GM21360 (cell line): ENCODE data around the gene IL21R.

Source experiments
- ATAC-seq: cut with Tn5 transposase; IDR thresholded peaks from one replicate; pipeline ENCODE4 v1.9.1; 2021; ENCODE audit warnings: mild to moderate bottlenecking, moderate library complexity; ENCODE audit not compliant: unreplicated experiment

IL21R gene

DNA sequence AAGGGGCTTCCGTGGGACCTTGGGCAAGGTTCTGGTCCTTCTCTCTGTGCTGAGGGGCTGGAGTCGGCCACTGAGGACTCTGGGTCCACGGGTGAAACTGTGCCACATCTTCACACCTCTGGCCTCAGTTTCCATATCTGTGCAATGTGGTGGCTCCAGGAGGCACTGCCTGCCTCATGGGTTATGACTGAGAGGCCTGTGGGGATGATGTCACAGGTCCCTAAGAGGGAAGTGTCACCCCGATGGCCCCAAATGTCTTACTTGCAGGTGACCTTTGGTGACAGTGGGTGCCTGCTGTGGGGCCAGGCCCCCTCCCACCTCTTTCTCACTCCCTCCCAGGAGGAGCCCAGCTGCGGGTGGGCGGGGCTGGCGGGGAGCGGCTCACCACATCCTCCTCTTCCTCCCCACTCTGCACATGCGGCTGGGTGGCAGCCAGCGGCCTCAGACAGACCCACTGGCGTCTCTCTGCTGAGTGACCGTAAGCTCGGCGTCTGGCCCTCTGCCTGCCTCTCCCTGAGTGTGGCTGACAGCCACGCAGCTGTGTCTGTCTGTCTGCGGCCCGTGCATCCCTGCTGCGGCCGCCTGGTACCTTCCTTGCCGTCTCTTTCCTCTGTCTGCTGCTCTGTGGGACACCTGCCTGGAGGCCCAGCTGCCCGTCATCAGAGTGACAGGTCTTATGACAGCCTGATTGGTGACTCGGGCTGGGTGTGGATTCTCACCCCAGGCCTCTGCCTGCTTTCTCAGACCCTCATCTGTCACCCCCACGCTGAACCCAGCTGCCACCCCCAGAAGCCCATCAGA, at the start of gene IL21R:
TSS of gene IL21R (plus strand) at position 407 of the 801 bp plus-strand sequence. CDS start 27,898 bp downstream, outside the sequence.
- ATAC-seq: peak; percentile 46

DNA sequence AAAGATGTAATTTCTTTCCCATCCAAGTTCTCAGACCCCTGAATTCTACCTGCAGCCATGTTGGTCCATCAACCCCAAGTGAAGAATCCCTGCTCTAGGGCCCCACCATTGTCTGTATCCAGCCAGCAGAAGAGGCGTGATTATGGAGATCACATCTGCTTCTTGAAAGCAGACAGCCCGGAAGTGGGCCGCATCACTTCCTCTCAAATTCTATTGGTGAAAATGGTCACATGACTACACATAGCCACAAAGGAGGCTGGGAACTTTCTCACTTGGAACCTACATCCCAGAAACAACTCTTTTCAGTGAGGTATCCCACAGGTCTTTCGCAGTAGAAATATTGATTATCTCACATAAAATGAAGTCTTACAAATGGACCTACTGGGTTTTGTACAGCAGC, 48.1 kb upstream of the IL21R start:
- ATAC-seq: no peak

DNA sequence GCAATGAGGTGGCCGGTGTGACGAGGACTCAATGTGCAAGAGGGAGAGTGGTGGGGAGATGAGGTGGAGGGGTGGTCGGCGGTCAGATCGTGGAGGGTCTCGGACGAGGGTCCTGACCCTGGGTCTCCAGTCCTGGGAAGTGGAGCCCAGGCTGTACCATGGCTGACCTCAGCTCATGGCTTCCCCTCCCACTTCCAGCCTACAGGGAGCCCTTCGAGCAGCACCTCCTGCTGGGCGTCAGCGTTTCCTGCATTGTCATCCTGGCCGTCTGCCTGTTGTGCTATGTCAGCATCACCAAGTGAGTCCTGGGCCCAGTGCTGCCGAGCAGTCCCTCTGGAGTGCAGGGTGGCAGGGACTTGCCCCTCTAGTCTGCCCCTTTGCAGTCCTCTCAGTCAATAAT, 46.4 kb upstream of the IL21R start:
- ATAC-seq: no peak

DNA sequence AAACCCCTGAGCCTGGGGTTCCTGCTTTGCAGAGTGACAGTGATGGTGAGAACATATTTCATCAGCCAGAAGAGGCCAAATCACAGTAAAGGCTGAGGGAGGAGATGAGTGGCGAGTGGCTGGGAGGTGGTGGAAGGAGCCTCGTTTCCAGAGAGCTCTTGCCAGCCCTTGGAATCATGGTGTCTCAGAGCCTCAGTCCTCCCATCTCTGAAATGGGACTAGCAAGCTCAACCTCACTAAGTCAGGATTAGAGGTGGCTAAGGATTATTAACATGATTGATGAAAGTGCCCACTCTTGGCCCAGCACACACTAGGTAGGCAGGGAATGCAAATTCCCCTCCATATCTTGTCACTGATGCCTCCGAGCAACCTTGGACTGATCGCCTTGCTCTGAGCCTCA, 45.2 kb upstream of the IL21R start:
- ATAC-seq: no peak

DNA sequence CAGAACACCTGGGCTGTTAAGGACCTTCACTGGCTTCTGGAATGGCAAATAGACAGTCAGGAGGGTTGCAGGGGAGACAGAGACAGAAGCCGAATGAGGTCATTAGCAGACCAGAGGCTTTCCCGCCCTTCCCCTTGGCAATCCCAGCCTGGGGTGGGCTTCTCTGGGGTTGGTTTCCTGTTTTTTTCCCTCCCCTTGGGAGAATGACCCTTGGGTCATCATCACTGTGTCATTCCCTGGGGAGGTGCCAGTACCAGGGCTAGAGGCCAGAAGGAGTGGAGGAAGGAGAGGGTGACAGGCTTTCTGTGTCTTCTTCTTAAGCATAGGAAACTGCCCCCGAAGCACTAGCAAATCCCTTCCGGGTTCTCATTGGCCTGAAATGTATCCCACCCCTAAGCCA, 42.9 kb upstream of the IL21R start:
- ATAC-seq: no peak

DNA sequence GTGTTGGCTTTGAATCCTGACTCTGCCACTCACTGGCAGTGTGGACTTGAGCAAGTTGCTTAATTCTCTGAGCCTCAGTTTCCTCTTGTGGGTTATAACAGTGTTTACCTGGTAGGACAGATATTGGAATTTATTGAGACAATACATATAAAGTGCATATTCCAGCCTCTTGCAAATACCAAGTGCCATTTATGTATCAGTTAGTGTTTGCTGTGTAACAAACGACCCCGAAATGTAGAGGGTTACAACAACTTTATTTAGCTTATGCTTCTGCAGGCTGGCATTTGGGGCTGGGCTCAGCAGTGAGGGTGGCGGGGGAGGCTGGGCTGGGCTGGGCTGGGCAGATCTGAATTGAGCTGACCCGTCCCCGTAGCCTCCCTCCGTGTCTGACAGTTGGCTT, 42.4 kb upstream of the IL21R start:
- no peak for ATAC-seq

DNA sequence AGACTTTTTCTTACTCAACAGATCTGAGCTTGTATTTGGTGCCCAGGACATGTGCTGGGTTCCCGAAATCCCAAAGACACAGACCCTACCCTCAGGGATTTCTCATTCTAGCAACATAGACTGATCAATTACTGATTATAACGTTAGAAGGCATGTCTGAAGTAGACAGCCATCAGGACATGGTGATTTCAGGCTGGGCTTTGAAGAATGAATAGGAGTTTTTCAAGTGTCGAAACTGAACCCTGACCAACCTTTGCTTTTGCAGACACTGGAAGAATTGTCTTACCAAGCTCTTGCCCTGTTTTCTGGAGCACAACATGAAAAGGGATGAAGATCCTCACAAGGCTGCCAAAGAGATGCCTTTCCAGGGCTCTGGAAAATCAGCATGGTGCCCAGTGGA, 40.0 kb upstream of the IL21R start:
- ATAC-seq: no peak

DNA sequence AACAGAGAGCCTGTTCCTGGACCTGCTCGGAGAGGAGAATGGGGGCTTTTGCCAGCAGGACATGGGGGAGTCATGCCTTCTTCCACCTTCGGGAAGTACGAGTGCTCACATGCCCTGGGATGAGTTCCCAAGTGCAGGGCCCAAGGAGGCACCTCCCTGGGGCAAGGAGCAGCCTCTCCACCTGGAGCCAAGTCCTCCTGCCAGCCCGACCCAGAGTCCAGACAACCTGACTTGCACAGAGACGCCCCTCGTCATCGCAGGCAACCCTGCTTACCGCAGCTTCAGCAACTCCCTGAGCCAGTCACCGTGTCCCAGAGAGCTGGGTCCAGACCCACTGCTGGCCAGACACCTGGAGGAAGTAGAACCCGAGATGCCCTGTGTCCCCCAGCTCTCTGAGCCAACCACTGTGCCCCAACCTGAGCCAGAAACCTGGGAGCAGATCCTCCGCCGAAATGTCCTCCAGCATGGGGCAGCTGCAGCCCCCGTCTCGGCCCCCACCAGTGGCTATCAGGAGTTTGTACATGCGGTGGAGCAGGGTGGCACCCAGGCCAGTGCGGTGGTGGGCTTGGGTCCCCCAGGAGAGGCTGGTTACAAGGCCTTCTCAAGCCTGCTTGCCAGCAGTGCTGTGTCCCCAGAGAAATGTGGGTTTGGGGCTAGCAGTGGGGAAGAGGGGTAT, 39.3 kb upstream of the IL21R start:
- ATAC-seq: no peak

DNA sequence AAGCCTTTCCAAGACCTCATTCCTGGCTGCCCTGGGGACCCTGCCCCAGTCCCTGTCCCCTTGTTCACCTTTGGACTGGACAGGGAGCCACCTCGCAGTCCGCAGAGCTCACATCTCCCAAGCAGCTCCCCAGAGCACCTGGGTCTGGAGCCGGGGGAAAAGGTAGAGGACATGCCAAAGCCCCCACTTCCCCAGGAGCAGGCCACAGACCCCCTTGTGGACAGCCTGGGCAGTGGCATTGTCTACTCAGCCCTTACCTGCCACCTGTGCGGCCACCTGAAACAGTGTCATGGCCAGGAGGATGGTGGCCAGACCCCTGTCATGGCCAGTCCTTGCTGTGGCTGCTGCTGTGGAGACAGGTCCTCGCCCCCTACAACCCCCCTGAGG, 38.7 kb upstream of the IL21R start:
- no peak for ATAC-seq

DNA sequence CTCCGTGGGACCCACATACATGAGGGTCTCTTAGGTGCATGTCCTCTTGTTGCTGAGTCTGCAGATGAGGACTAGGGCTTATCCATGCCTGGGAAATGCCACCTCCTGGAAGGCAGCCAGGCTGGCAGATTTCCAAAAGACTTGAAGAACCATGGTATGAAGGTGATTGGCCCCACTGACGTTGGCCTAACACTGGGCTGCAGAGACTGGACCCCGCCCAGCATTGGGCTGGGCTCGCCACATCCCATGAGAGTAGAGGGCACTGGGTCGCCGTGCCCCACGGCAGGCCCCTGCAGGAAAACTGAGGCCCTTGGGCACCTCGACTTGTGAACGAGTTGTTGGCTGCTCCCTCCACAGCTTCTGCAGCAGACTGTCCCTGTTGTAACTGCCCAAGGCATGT, 38.2 kb upstream of the IL21R start:
- ATAC-seq: no peak

DNA sequence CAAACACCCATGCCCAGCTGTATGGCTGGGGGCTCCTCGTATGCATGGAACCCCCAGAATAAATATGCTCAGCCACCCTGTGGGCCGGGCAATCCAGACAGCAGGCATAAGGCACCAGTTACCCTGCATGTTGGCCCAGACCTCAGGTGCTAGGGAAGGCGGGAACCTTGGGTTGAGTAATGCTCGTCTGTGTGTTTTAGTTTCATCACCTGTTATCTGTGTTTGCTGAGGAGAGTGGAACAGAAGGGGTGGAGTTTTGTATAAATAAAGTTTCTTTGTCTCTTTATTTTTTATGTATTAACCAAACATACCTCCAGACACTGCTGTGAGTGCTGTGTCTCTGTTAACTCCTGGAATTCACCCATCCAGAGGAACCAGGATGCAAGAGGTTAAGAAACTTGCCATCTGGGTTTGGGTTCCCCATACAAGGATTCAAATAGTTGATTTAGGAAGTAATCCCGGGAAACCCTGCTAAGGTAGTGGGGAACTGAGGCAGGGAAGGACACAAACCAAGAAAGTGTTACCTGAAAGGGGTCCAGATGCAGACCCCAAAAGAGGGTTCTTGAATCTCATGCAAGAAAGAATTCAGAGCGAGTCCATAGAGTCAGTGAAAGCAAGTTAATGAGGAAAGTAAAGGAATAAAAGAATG, 37.4 kb upstream of the IL21R start:
- no peak for ATAC-seq

DNA sequence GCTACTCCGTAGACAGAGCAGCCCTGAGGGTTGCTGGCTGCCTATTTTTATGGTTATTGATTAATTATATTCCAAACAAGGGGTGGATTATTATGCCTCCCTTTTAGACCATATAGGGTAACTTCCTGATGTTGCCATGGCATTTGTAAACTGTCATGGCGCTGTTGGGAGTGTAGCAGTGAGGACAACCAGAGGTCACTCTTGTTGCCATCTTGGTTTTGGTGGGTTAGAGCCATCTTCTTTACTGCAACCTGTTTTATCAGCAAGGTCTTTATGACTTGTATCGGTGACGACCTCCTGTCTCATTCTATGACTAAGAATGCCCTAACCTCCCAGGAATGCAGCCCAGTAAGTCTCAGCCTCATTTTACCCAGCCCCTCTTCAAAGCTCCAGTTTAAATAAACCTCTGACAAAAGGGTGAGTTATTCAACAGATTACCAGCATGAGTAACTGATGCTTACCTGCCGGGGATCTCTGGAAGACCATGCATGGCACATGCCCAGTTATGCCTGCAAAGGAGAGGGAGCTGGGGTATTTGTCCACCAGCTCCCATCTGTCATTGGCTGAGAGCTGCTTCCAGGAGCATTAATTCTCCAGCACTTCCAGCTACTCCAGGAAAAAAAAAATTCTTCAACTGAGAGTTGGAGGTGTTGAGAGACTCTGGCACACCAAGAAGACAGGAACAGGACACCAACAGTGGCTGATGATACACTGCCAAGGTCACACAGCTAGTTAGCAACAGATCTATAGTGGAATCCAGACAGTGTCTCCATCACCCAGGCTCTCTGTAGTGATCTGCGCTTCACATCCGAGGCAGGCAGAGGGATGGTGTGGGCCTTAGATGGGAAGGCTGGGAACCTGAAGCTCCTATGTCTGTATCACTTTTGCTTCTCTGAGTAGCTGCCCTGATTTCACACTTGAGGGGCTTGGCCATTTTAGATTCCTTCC, 36.6 kb upstream of the IL21R start:
- no peak for ATAC-seq

DNA sequence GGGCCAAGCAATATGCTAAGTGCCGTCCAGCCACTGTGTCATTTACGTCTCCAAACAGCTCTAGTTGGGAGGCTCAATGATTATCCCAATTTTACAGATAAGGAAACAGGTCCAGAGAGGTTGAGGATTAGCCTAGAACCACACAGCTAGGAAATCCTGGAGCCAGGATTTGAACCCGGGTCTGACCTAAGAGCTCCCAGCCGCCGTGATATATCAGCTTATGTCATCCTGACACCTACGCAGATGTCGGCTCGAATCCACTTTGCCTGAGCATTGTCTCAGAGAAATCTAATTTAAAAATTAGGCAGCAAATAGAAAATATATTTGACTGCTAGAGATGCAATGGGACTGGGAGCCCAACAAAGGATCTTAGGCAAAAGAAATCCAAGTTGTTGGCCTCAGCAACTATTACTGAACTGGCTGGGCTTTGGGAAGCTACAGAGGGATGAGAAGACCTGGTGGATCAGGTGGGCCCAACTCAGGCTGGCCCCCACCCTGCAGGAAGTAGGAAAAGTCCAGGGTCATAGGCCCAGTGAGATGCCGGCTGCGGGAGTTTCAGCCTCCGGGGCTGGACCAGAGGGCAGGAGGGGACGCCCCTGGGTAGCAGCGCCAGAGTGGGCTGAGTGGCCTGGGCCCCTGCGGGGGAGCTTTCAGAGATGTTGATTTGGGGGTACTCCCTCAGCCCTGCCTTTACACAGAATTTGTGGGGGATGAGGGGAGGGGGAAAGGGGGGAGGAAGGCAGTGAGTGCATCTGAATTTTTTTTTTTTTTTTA, 35.1 kb upstream of the IL21R start:
- peak; percentile 23 for ATAC-seq

DNA sequence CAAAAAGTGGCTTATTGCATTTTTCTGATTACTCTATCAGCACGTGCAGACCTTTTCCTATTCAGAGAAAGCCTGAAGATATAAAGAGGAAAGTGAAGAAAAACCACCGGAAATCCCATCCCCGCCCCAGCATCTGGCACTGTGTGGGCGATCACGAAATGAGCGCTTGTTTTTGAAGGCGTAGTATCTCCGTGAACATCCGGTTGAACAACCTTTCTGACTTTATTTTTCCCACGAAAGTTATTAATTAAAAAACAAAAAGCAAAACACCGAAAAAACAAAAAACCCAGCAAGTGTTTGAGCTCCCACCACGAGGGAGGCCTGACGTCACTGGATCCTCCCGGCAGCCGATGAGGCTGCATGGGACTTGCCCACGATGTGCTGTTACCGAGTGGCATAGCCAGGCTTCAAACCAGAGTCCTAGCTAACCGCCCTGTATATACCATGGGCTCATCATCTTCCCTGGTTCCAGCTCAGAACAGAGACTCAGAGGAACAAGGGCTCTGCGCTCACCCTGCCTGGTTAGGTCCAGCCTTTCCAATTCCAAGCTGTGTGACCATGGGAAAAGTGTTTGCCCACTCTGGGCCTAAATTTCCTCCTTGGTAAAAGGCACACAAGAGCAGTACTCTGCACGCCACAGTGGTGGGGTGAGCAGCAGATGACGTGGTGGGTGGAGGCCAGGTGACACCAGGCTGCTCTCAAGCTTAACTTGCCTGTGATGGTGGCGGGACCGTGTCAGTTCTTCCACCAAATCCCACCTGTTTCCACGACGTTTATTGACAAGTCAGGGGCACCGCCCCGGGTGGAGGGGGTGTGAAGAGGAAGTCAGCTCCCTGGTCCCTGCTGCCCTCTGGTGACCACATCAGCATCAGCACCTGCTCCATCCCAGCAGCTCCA, 34.3 kb upstream of the IL21R start:
- peak; percentile 45 for ATAC-seq

DNA sequence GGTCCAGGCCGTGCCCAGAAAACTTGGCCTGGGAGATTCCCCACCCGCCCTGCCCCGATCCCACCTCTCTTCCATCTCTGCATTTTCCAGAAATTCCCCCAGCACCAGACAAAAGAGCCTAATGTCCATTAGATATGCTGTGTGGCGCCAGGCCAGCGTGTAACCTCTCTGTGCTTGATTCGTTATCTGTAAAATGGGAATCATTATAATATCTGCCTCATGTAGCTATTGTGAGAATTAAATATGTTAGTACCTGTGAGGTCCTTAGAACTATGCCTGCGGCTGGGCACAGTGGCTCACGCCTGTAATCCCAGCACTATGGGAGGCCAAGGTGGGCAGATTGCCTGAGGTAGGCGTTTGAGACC, 33.6 kb upstream of the IL21R start:
- no peak for ATAC-seq

DNA sequence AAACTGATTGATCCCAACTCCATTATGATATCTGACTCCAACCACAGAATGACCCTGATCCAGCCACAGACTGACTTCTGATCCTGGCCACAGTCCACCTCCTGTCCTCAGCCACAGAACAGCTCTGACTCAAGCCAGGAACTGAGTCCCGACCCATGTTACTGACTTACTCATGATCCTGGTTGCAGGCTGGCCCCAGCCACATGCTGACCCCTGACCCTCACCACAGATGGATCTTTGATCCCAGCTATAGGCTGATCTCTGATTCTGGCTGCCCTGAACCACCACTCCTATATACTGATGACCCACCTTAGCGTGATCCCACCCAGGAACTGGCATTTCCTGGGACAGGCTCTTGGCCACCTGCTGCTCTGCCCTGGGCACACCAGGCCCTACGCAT, 32.2 kb upstream of the IL21R start:
- no peak for ATAC-seq

DNA sequence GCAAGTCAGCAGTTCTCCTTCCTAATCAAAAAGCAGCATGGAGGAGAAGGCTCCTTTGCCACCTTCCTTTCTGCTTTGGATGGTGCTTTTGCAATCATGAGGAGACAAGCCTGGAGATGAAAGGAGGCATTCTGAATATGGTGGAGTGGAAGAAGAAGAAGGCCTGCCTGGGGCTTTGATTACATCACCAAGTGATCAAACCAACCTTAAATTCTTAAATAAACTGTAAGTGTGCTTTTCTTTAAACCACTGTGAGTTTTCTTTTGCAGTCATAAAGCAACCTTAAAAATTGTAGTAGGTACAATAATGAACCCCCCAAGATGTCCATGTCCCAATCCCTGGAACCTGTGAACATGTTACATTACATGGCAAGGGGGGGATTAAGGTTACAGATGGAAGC, 31.7 kb upstream of the IL21R start:
- no peak for ATAC-seq

DNA sequence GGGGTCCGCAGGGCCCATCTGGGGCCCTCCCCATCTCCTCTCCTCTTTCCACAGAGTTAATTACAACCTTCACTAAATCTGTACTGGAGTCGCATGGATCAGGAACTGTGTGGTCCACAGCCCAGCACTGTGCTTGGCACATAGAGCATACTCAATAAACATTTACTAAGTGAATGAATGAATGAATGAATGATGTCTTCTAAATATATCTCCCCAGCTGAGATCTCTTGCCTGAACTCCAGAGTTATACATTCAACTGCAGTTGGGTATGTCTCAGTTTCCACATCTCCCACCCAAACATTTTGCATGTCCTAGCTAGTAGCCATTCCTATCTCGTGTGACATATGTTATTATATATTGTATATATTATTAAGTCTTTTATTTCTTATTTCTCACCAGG, 28.7 kb upstream of the IL21R start:
- no peak for ATAC-seq

DNA sequence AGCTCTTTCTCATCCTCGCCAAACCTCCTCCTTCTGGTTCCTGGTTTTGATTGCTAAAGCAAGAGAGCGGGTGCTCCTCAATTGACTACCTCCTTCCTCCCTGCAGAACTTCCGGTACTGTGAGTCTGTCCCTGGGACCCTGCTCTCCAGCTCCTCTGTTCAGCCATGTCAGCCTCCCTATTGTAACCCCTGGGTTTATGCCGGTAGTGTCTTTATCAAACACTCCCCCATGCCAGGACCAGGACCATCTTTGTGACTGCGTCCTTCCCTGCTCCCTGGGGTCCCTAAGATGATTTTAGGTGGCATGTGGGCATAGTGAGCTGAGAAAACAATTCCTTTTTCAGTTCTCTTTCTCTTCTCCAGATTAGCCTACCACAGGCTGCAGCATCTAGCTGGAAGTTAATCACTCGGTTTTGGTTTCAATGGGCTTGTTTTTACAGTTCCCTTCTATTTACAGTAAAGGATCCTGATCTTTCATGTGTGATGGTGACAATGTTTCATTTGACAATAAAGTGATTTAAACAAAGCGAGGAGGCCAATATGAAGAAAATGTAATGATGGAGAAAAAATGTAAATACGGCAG, 27.7 kb upstream of the IL21R start:
- ATAC-seq: peak; percentile 17
